LNCaP clone FGC (cell line): Measurements from ENCODE around the gene TMEM120A.

Experiments
- DNase-seq: peaks from one replicate; pipeline ENCODE4 v3.0.0-alpha.2; 2011; ENCODE audit warnings: low read depth
- H3K4me3 ChIP-seq: 2 replicates; pipeline ENCODE4 v1.5.1; 2011; ENCODE audit warnings: mild to moderate bottlenecking, low read depth, low read length, control low read depth
- TF ChIP-seq, protein P1 (sequence below): IDR thresholded peaks from 2 replicates; pipeline ENCODE4 v1.5.1; 2012; ENCODE audit warnings: mild to moderate bottlenecking; ENCODE audit not compliant: control insufficient read depth, insufficient read depth; ENCODE audit errors: extremely low read depth

TMEM120A gene

GRCh38 chr7:75995052-75995471, 667 bp upstream of the TMEM120A start:
- TF ChIP-seq, protein P1, sequence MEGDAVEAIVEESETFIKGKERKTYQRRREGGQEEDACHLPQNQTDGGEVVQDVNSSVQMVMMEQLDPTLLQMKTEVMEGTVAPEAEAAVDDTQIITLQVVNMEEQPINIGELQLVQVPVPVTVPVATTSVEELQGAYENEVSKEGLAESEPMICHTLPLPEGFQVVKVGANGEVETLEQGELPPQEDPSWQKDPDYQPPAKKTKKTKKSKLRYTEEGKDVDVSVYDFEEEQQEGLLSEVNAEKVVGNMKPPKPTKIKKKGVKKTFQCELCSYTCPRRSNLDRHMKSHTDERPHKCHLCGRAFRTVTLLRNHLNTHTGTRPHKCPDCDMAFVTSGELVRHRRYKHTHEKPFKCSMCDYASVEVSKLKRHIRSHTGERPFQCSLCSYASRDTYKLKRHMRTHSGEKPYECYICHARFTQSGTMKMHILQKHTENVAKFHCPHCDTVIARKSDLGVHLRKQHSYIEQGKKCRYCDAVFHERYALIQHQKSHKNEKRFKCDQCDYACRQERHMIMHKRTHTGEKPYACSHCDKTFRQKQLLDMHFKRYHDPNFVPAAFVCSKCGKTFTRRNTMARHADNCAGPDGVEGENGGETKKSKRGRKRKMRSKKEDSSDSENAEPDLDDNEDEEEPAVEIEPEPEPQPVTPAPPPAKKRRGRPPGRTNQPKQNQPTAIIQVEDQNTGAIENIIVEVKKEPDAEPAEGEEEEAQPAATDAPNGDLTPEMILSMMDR: no peak
- peak overlapping the region; percentile 75 for H3K4me3 ChIP-seq
- no peak for DNase-seq

GRCh38 chr7:75993689-75994387, 557 bp downstream of the TMEM120A start:
- peak overlapping the region; percentile 75 for H3K4me3 ChIP-seq
- peak; percentile 3 for DNase-seq
- TF ChIP-seq, protein P1: no peak

DNA sequence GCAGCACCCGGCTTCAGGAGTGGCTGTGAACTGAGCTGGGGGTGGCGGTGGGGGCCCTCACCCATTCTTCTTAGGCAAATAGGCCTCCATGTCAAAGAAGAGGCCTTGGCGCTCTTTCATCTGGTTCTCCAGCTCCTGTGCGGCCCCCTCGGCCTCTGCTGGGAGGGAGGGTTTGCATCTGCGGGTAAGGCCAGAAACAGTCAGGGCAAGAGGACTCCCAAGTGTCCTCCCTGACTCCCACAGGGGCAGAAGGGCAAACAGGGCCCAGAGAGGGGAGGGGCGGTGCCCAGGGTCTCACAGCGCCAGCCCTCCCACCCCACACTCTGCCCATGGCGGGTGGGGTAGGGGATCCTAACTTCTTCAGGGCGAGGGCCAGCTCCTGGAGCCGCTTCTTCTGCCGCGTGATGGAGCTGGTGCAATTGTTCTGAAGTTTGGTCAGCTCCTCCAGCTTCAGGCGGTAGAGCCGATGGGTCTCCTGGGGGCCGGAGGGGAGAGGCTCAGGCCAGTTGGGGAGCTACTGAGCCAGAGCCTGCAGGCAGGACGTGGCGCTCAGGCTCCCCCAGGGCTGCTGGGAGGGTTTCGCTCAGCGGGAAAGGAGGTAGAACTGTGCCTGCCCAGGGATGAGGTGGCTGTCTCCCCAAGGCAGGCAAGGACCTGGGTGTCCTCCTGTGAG, 2.2 kb downstream of the TMEM120A start:
- TF ChIP-seq, protein P1: no peak
- DNase-seq: no peak
- no peak overlapping the region for H3K4me3 ChIP-seq

DNA sequence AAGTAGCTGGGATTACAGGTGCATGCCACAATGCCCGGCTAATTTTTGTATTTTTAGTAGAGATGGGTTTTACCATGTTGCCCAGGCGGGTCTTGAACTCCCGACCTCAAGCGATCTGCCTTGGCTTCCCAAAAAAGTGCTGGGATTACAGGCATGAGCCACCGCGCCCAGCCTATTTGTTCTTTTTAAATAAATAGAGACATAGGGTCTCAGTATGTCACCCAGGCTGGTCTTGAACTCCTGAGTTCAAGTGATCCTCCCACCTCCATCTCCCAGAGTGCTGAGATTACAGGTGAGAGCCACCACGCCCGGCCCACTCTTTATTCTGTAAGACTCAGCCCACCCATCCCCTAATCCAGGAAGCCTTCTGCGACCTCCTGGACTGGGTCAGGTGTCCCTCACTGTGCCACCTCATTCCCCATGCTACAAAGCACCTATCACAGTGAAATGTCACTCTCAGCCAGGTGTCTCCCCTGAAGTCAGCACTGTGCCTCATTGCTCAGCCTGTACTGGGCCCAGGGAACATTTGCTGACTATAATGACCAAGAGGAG, 2.8 kb downstream of the TMEM120A start:
- no peak overlapping the region for H3K4me3 ChIP-seq
- TF ChIP-seq, protein P1: no peak
- no peak for DNase-seq

- DNase-seq: no peak
- no peak overlapping the region for H3K4me3 ChIP-seq
- TF ChIP-seq, protein P1: no peak
Observed at GRCh38 chr7:75989500-75990388, 4.7 kb downstream of the TMEM120A start.

DNA sequence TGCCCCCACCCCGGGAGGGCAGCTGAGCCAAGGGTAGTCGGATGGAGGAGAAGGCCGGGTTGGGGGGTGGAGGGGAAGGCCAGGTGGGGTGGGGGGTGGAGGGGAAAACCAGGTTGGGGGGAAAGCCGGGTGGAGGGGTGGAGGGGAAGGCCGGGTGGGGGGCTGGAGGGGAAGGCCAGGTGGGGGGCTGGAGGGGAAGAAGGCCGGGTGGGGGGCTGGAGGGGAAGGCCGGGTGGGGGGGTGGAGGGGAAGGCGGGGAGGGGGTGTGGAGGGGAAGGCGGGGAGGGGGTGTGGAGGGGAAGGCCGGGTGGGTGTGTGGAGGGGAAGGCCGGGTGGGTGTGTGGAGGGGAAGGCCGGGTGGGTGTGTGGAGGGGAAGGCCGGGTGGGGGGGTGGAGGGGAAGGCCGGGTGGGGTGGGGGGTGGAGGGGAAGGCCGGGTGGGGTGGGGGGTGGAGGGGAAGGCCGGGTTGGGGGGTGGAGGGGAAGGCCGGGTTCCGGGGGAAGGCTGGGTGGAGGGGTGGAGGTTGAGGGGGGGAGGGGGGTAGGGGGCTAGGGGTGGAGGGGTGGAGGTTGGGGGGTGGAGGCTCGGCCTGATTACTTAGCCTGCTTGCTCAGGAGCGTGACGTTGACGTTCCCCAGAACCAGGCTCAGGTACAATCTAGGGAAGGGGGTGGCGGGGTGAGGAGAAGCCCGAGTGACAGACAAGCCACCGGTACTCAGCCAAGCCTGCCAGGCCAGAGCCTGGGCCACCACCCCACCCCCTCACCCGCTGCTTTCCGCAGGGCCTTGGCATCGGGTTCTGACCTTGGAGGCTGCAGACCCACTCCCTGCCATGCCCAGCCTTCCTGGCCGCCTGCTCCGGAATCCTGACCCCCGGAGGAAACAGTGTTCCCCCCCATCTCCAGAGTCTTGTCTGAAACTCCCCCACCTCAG, 5.6 kb downstream of the TMEM120A start:
- no peak overlapping the region for H3K4me3 ChIP-seq
- TF ChIP-seq, protein P1: no peak
- DNase-seq: no peak
